Vagina (tissue), 2 donors: ENCODE data around the gene GPR26. TPM values are rescaled to one million over a fixed set of nuclear protein-coding genes. Genes with fewer than 3 reads are reported as not detected.

Source experiments
- DNase-seq, 2 donors: peaks; one replicate each; pipeline ENCODE4 v3.0.0-alpha.2; 2017; ENCODE audit errors: extremely low spot score in 2 of 2
- H3K27ac ChIP-seq: fragments of 200-600 bp; sonication (generic); one replicate; pipeline ENCODE4 v1.5.1; 2019
- H3K27me3 ChIP-seq: fragments of 200-600 bp; sonication (generic); one replicate; pipeline ENCODE4 v1.5.1; 2019
- H3K36me3 ChIP-seq, 2 donors: fragments of 200-600 bp; sonication (generic); one replicate each; pipeline ENCODE4 v1.5.1; 2017 to 2019
- H3K4me1 ChIP-seq: fragments of 200-600 bp; sonication (generic); one replicate; pipeline ENCODE4 v1.5.1; 2019
- H3K4me3 ChIP-seq, 2 donors: fragments of 200-600 bp; sonication (generic); 1 replicate in 1 of 2; 2 replicates in 1 of 2; pipeline ENCODE4 v1.5.1; 2016 to 2019
- H3K9me3 ChIP-seq: fragments of 200-600 bp; sonication (generic); one replicate; pipeline ENCODE4 v1.5.1; 2019
- POLR2A ChIP-seq, 2 donors: fragments of 450-650 bp; IDR thresholded peaks; one replicate each; pipeline ENCODE4 v1.6.1; 2017; ENCODE audit warnings: antibody characterized with exemption in 2 of 2, mild to moderate bottlenecking in 2 of 2, moderate library complexity in 2 of 2
- POLR2AphosphoS5 ChIP-seq, 2 donors: sonication (generic); formaldehyde crosslinking; IDR thresholded peaks; one replicate each; pipeline ENCODE4 v1.9.0; 2017; ENCODE audit warnings: antibody characterized with exemption in 2 of 2, mild to moderate bottlenecking in 2 of 2, low read depth in 1 of 2; ENCODE audit not compliant: insufficient read depth in 1 of 2
- intact Hi-C: fragments of 100-400 bp; cut with DNase I; formaldehyde crosslinking; loops from one replicate; pipeline ENCODE4 v1.15.1; 2023
- total RNA-seq: library from RNA; depleted of rRNA; stranded (reverse); fragments of >200 nt; gene quantifications from one replicate; pipeline ENCODE4 v1.2.3, GENCODE V29; 2016
- TF ChIP-seq, protein P1 (sequence below), 3 experiments: fragments of 450-650 bp in 2 of 3; fragments of 200-600 bp in 1 of 3; sonication (generic) in 1 of 3; IDR thresholded peaks; one replicate each; pipeline ENCODE4 v1.5.1; 2017 to 2019; ENCODE audit warnings: antibody characterized with exemption in 3 of 3, mild to moderate bottlenecking in 2 of 3, moderate library complexity in 2 of 3

GPR26 gene
- total RNA-seq, 1 donor from 2014 or later, result not detected

DNA sequence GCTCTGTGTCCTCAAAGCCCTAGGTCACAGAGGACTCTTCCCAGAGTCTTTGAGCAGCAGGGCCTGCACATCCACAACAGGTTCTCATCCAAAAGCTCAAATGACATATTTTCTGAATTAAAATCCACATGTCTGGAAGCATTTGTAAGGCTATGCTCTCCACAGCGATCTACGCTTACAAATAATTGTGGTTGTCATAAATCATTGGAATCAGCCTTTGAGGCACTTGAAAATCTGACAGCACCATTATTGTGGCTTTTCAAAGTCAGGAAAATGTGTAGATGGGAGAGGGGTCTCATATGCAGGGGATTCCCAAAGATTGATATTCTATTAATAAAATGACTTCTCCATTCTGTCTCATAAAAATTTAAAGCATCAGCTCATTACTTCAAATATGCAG, 16.3 kb downstream of the GPR26 start:
- Histone ChIP-seq H3K27me3 (no peaks in the 10 kb centered on the region), H3K4me3 (no peak overlapping the region), H3K36me3 (no peaks in the 10 kb centered on the region), H3K9me3 (no peaks in the 10 kb centered on the region), H3K4me1 (no peaks in the 10 kb centered on the region), H3K27ac (no peak overlapping the region)
- intact Hi-C loops, result no loop called here
- TF ChIP-seq POLR2A (IDR thresholded peaks at IDR 0.05), result no peak
- TF ChIP-seq POLR2AphosphoS5 (IDR thresholded peaks at IDR 0.05; ENCODE audit: insufficient read depth in 1 of 2, low read depth in 1 of 2), result no peak
- TF ChIP-seq, protein P1, sequence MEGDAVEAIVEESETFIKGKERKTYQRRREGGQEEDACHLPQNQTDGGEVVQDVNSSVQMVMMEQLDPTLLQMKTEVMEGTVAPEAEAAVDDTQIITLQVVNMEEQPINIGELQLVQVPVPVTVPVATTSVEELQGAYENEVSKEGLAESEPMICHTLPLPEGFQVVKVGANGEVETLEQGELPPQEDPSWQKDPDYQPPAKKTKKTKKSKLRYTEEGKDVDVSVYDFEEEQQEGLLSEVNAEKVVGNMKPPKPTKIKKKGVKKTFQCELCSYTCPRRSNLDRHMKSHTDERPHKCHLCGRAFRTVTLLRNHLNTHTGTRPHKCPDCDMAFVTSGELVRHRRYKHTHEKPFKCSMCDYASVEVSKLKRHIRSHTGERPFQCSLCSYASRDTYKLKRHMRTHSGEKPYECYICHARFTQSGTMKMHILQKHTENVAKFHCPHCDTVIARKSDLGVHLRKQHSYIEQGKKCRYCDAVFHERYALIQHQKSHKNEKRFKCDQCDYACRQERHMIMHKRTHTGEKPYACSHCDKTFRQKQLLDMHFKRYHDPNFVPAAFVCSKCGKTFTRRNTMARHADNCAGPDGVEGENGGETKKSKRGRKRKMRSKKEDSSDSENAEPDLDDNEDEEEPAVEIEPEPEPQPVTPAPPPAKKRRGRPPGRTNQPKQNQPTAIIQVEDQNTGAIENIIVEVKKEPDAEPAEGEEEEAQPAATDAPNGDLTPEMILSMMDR (IDR thresholded peaks at IDR 0.05), result no peak
- DNase-seq, result no peak

DNA sequence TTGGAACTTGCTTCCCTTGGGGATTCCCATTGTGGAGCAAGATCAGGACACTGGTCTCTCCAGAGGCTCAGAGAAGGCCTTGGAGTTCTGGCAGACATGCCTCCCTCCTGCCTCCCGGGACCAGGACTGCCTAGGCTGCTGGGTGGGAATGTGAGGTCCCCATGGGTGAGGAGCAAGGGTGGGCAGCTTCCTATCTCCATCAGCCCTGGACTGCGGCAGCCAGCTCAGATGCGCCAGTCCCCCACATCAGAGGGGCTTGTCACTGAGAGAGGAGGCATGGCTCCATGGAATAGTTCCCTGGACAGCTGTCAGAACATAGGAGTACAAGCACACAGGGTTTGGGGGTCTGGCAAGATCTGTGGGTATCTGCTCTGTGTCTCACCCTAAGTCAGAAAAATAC, 17.3 kb downstream of the GPR26 start:
- TF ChIP-seq, protein P1 (IDR thresholded peaks at IDR 0.05), result no peak
- TF ChIP-seq POLR2A (IDR thresholded peaks at IDR 0.05) (no peak), POLR2AphosphoS5 (IDR thresholded peaks at IDR 0.05; ENCODE audit: insufficient read depth in 1 of 2, low read depth in 1 of 2) (no peak)
- no peaks in the 10 kb centered on the region for H3K4me1 ChIP-seq
- no peak overlapping the region for H3K27ac ChIP-seq
- no peaks in the 10 kb centered on the region for H3K9me3 ChIP-seq
- DNase-seq, result no peak
- H3K4me3 ChIP-seq, result no peak overlapping the region
- no peaks in the 10 kb centered on the region for H3K36me3 ChIP-seq
- intact Hi-C loops, result no loop called here
- H3K27me3 ChIP-seq, result no peaks in the 10 kb centered on the region

DNA sequence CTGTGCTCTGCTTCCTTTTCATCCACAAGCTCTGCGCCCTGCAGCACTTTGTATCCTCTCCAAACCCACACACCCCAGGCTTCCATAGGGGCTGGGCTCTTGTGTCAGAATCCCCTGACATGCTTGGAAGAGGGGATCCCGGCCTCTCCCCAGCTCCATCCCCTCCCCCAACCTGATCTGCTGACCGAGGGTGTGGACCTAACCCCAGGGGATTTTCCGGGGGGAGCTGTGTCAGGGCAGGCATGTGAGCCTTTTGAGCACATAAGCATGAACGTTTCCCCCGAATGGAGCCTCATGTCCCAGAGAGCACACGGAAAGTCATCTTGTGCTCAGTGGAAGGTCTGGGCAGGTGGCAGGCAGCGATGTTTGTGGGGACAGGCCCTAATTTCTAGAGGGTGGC, 17.7 kb downstream of the GPR26 start:
- intact Hi-C loops, result no loop called here
- TF ChIP-seq, protein P1 (IDR thresholded peaks at IDR 0.05), result no peak
- TF ChIP-seq POLR2AphosphoS5 (IDR thresholded peaks at IDR 0.05; ENCODE audit: insufficient read depth in 1 of 2, low read depth in 1 of 2), result no peak

DNA sequence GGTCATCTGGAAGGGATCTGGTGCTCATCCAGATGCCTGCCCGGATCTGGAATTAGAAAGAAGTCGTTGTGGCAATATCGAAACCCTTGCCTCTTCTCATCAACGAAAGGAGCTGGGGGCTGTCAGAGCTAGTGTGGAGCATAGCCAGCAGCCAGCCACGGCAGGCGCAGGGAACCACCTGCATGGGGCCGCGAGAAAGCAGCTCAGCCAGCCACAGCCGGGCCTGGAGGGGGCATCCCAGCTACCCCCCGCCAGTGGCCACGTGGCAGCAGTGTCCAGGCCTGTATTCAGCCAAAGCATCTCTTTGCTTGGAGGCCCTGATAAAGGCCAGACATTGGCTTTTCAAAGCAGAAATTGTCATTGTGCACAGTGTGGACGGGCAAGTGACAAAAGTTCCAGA, 19.1 kb downstream of the GPR26 start:
- no peaks in the 10 kb centered on the region for H3K9me3 ChIP-seq
- H3K27ac ChIP-seq, result no peak overlapping the region
- H3K36me3 ChIP-seq, result no peaks in the 10 kb centered on the region
- DNase-seq, result no peak
- H3K4me1 ChIP-seq, result no peaks in the 10 kb centered on the region
- H3K27me3 ChIP-seq, result no peaks in the 10 kb centered on the region
- H3K4me3 ChIP-seq, result no peak overlapping the region
- TF ChIP-seq POLR2A (IDR thresholded peaks at IDR 0.05) (no peak), POLR2AphosphoS5 (IDR thresholded peaks at IDR 0.05; ENCODE audit: insufficient read depth in 1 of 2, low read depth in 1 of 2) (no peak)
- TF ChIP-seq, protein P1 (IDR thresholded peaks at IDR 0.05), result no peak
- intact Hi-C loops, result no loop called here

More for the DNA sequence above, 17.7 kb downstream of the GPR26 start:
- no peaks in the 10 kb centered on the region for H3K36me3 ChIP-seq
- no peaks in the 10 kb centered on the region for H3K9me3 ChIP-seq
- no peaks in the 10 kb centered on the region for H3K27me3 ChIP-seq
- H3K4me3 ChIP-seq, result no peak overlapping the region
- DNase-seq, result no peak
- no peak overlapping the region for H3K27ac ChIP-seq
- H3K4me1 ChIP-seq, result no peaks in the 10 kb centered on the region

DNA sequence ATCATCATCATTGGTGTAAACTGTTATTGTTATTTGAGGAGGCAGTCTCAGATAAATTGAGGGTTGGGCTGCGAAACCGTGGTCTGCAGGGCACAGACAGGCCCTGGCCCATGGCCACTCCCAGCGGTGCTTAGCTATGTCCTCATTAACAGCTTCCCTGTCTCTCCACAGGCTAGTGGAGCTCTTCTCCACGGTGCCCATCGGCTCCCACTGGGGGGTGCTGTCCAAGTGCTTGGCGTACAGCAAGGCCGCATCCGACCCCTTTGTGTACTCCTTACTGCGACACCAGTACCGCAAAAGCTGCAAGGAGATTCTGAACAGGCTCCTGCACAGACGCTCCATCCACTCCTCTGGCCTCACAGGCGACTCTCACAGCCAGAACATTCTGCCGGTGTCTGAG, 21.6 kb downstream of the GPR26 start:
- no peaks in the 10 kb centered on the region for H3K36me3 ChIP-seq
- intact Hi-C loops, result no loop called here
- H3K4me1 ChIP-seq, result no peaks in the 10 kb centered on the region
- no peak for DNase-seq
- TF ChIP-seq POLR2A (IDR thresholded peaks at IDR 0.05), result no peak
- TF ChIP-seq, protein P1 (IDR thresholded peaks at IDR 0.05), result no peak
- no peak for TF ChIP-seq POLR2AphosphoS5 (IDR thresholded peaks at IDR 0.05; ENCODE audit: insufficient read depth in 1 of 2, low read depth in 1 of 2)
- no peak overlapping the region for H3K4me3 ChIP-seq
- no peaks in the 10 kb centered on the region for H3K9me3 ChIP-seq
- no peaks in the 10 kb centered on the region for H3K27me3 ChIP-seq
- H3K27ac ChIP-seq, result no peak overlapping the region
